ENCODE results near the gene CREB3.

Gene CREB3

DNA sequence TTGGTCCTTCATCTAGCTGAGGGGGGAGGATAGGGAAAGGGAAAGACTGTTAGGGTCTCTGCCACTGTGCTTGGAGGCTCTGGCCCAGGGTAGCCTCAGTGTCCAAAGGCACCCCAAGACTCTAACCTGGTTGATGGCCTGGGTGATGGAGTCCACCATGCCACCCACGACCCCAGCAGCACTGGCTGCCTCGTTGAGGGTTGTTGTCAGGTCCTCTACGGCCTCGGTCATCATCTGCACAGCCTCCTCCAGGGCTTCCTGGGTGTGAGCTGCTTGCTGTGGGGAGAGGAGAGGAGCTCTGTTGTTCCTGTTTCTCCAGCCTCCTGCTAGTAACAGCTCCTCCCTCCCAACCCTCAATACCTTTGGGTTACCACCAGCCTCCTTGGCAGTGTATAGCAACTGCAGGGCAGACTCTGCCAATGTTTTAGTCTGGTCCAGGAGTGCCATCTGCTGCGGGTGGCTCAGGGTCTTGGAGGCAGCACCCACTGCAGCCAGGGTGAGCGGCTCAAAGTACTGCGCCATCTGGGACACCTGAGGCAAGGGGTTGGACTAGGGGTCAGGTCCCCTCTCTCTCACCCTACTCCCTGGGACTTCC lies 26.5 kb upstream of the CREB3 start:
- H2AK5ac ChIP-seq (ENCODE audit: low read length, severe bottlenecking): no peak overlapping the region
- 99% methylated on average over 5 of the region's 7 CpGs for WGBS
- no peak overlapping the region for H3K4ac ChIP-seq (ENCODE audit: low read depth in 1 of 2, low read length in 2 of 2)
- H3K18ac ChIP-seq (ENCODE audit: low read depth in 1 of 2, low read length in 2 of 2): no peak overlapping the region
- peak overlapping the region; percentile 16 for H4K91ac ChIP-seq (ENCODE audit: low read length)
- no peak overlapping the region for H4K8ac ChIP-seq (ENCODE audit: low read length)
- H3K4me1 ChIP-seq (ENCODE audit: control insufficient read depth, insufficient read depth, low read depth, low read length): no peaks in the 10 kb centered on the region
- H2BK5ac ChIP-seq (ENCODE audit: low read depth, low read length, poor library complexity, severe bottlenecking): no peak overlapping the region
- peaks cover 76 to 94% of the 10 kb centered on the region in 2 experiments for H3K36me3 ChIP-seq (ENCODE audit: control insufficient read depth in 1 of 2, insufficient read depth in 2 of 2, low read depth in 1 of 2, low read length in 2 of 2)
- H2BK12ac ChIP-seq (ENCODE audit: low read length in 2 of 2): no peak overlapping the region
- H3K27ac ChIP-seq (ENCODE audit: low read length, poor library complexity, severe bottlenecking): no peak overlapping the region
- no peak for DNase-seq
- H2BK120ac ChIP-seq (ENCODE audit: low read depth, low read length): no peak overlapping the region
- no peaks in the 10 kb centered on the region for H3K27me3 ChIP-seq (ENCODE audit: control insufficient read depth in 1 of 2, insufficient read depth in 1 of 2, low read length in 2 of 2)
- H3K4me2 ChIP-seq (ENCODE audit: low read length, poor library complexity, severe bottlenecking): no peak overlapping the region
- no peaks in the 10 kb centered on the region for H3K9me3 ChIP-seq (ENCODE audit: control insufficient read depth, low read length)
- no peak overlapping the region for H3K14ac ChIP-seq (ENCODE audit: low read length in 2 of 2)
- peaks cover 45% of the 10 kb centered on the region for H3K79me1 ChIP-seq (replicated peaks; ENCODE audit: low read length, poor library complexity, severe bottlenecking)
- H2BK15ac ChIP-seq (ENCODE audit: low read depth, poor library complexity, severe bottlenecking): no peak overlapping the region
- no peak overlapping the region for H3K23ac ChIP-seq (ENCODE audit: low read length in 2 of 2)
- no peak overlapping the region for H3K4me3 ChIP-seq (ENCODE audit: insufficient read depth in 1 of 2, low read depth in 1 of 2, low read length in 2 of 2)
- H3K9ac ChIP-seq (ENCODE audit: low read length): no peak overlapping the region
- H2AFZ ChIP-seq (ENCODE audit: low read depth, low read length): no peak overlapping the region

GRCh38 chr9:35706951-35707350 lies 25.5 kb upstream of the CREB3 start:
- Histone ChIP-seq H2BK12ac (ENCODE audit: low read length in 2 of 2) (no peak overlapping the region), H4K91ac (ENCODE audit: low read length) (no peak overlapping the region), H3K4me3 (ENCODE audit: insufficient read depth in 1 of 2, low read depth in 1 of 2, low read length in 2 of 2) (no peak overlapping the region), H2AK5ac (ENCODE audit: low read length, severe bottlenecking) (no peak overlapping the region), H2BK15ac (ENCODE audit: low read depth, poor library complexity, severe bottlenecking) (no peak overlapping the region), H3K36me3 (ENCODE audit: control insufficient read depth in 1 of 2, insufficient read depth in 2 of 2, low read depth in 1 of 2, low read length in 2 of 2) (peaks cover 81 to 94% of the 10 kb centered on the region in 2 experiments), H3K4ac (ENCODE audit: low read depth in 1 of 2, low read length in 2 of 2) (no peak overlapping the region), H3K4me2 (ENCODE audit: low read length, poor library complexity, severe bottlenecking) (no peak overlapping the region), H2BK5ac (ENCODE audit: low read depth, low read length, poor library complexity, severe bottlenecking) (no peak overlapping the region), H2BK120ac (ENCODE audit: low read depth, low read length) (no peak overlapping the region), H4K8ac (ENCODE audit: low read length) (no peak overlapping the region), H3K4me1 (ENCODE audit: control insufficient read depth, insufficient read depth, low read depth, low read length) (no peaks in the 10 kb centered on the region), H3K27me3 (ENCODE audit: control insufficient read depth in 1 of 2, insufficient read depth in 1 of 2, low read length in 2 of 2) (no peaks in the 10 kb centered on the region), H3K18ac (ENCODE audit: low read depth in 1 of 2, low read length in 2 of 2) (no peak overlapping the region), H3K14ac (ENCODE audit: low read length in 2 of 2) (no peak overlapping the region), H2AFZ (ENCODE audit: low read depth, low read length) (no peak overlapping the region), H3K79me1 (replicated peaks; ENCODE audit: low read length, poor library complexity, severe bottlenecking) (peaks cover 54% of the 10 kb centered on the region), H3K9ac (ENCODE audit: low read length) (no peak overlapping the region), H3K9me3 (ENCODE audit: control insufficient read depth, low read length) (no peaks in the 10 kb centered on the region), H3K23ac (ENCODE audit: low read length in 2 of 2) (no peak overlapping the region), H3K27ac (ENCODE audit: low read length, poor library complexity, severe bottlenecking) (no peak overlapping the region)
- WGBS: 96% methylated on average over 10 of the region's 10 CpGs
- no peak for DNase-seq

GRCh38 chr9:35708146-35708545 lies 24.3 kb upstream of the CREB3 start:
- Histone ChIP-seq H2BK15ac (ENCODE audit: low read depth, poor library complexity, severe bottlenecking) (no peak overlapping the region), H3K9ac (ENCODE audit: low read length) (no peak overlapping the region)

DNA sequence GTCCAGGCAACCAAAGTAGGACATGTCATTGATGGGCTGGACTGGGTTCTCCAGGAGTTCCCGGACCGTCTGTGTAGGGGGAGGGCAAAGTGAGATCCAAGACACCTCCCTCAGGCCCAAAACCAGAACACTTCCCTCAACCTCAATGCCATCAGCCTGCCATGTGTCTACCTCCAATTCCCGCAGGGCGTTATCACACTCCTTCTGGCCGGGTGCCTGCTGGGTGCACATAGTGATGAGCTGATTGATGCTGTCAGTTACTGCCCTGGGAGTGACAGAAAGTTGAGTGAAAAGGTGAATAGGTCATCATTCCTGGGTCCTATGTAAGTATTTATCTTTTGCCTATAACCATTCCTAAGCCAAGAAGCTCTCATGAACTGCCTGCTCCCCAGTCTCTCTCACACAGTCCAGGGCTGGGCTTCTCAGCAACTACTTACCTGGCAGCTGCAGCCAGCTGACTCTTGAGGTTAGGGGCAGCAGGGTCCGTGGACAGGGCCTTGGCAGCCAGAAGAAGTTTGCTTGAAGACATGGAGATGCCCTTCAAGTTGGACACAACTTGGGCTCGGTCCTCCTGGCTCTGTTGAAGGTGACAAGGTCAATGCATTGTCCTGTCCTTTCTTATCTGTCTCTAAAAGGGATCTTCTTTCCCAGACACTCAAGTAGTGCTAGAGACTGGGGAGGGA lies 21.5 kb upstream of the CREB3 start:
- Histone ChIP-seq H3K4me2 (ENCODE audit: low read length, poor library complexity, severe bottlenecking) (no peak overlapping the region), H3K4me3 (ENCODE audit: insufficient read depth in 1 of 2, low read depth in 1 of 2, low read length in 2 of 2) (no peak overlapping the region), H2BK120ac (ENCODE audit: low read depth, low read length) (no peak overlapping the region), H3K9ac (ENCODE audit: low read length) (no peak overlapping the region), H3K23ac (ENCODE audit: low read length in 2 of 2) (no peak overlapping the region), H2BK15ac (ENCODE audit: low read depth, poor library complexity, severe bottlenecking) (no peak overlapping the region), H2BK12ac (ENCODE audit: low read length in 2 of 2) (no peak overlapping the region), H2AFZ (ENCODE audit: low read depth, low read length) (no peak overlapping the region), H3K9me3 (ENCODE audit: control insufficient read depth, low read length) (no peaks in the 10 kb centered on the region), H3K4me1 (ENCODE audit: control insufficient read depth, insufficient read depth, low read depth, low read length) (peaks cover 4% of the 10 kb centered on the region), H3K36me3 (ENCODE audit: control insufficient read depth in 1 of 2, insufficient read depth in 2 of 2, low read depth in 1 of 2, low read length in 2 of 2) (peaks cover 76 to 94% of the 10 kb centered on the region in 2 experiments), H3K27me3 (ENCODE audit: control insufficient read depth in 1 of 2, insufficient read depth in 1 of 2, low read length in 2 of 2) (no peaks in the 10 kb centered on the region), H4K8ac (ENCODE audit: low read length) (no peak overlapping the region), H2AK5ac (ENCODE audit: low read length, severe bottlenecking) (no peak overlapping the region), H4K91ac (ENCODE audit: low read length) (no peak overlapping the region), H2BK5ac (ENCODE audit: low read depth, low read length, poor library complexity, severe bottlenecking) (no peak overlapping the region), H3K27ac (ENCODE audit: low read length, poor library complexity, severe bottlenecking) (no peak overlapping the region), H3K4ac (ENCODE audit: low read depth in 1 of 2, low read length in 2 of 2) (no peak overlapping the region), H3K79me1 (replicated peaks; ENCODE audit: low read length, poor library complexity, severe bottlenecking) (peaks cover 56% of the 10 kb centered on the region), H3K18ac (ENCODE audit: low read depth in 1 of 2, low read length in 2 of 2) (no peak overlapping the region), H3K14ac (ENCODE audit: low read length in 2 of 2) (no peak overlapping the region)
- no peak for DNase-seq
- 95% methylated on average over 7 of the region's 7 CpGs for WGBS

More at GRCh38 chr9:35708146-35708545, 24.3 kb upstream of the CREB3 start:
- no peak overlapping the region for H2AFZ ChIP-seq (ENCODE audit: low read depth, low read length)
- no peak overlapping the region for H3K14ac ChIP-seq (ENCODE audit: low read length in 2 of 2)
- H4K91ac ChIP-seq (ENCODE audit: low read length): no peak overlapping the region
- H2BK5ac ChIP-seq (ENCODE audit: low read depth, low read length, poor library complexity, severe bottlenecking): no peak overlapping the region
- no peak overlapping the region for H2AK5ac ChIP-seq (ENCODE audit: low read length, severe bottlenecking)
- no peak overlapping the region for H3K18ac ChIP-seq (ENCODE audit: low read depth in 1 of 2, low read length in 2 of 2)
- H3K4me2 ChIP-seq (ENCODE audit: low read length, poor library complexity, severe bottlenecking): no peak overlapping the region
- no peak overlapping the region for H3K4me3 ChIP-seq (ENCODE audit: insufficient read depth in 1 of 2, low read depth in 1 of 2, low read length in 2 of 2)
- H3K27me3 ChIP-seq (ENCODE audit: control insufficient read depth in 1 of 2, insufficient read depth in 1 of 2, low read length in 2 of 2): no peaks in the 10 kb centered on the region
- WGBS: 98% methylated on average over 4 of the region's 4 CpGs
- H3K36me3 ChIP-seq (ENCODE audit: control insufficient read depth in 1 of 2, insufficient read depth in 2 of 2, low read depth in 1 of 2, low read length in 2 of 2): peaks cover 83 to 94% of the 10 kb centered on the region in 2 experiments
- H3K9me3 ChIP-seq (ENCODE audit: control insufficient read depth, low read length): no peaks in the 10 kb centered on the region
- H3K23ac ChIP-seq (ENCODE audit: low read length in 2 of 2): no peak overlapping the region
- H3K79me1 ChIP-seq (replicated peaks; ENCODE audit: low read length, poor library complexity, severe bottlenecking): peaks cover 61% of the 10 kb centered on the region
- H2BK120ac ChIP-seq (ENCODE audit: low read depth, low read length): no peak overlapping the region
- no peaks in the 10 kb centered on the region for H3K4me1 ChIP-seq (ENCODE audit: control insufficient read depth, insufficient read depth, low read depth, low read length)
- no peak overlapping the region for H2BK12ac ChIP-seq (ENCODE audit: low read length in 2 of 2)
- H4K8ac ChIP-seq (ENCODE audit: low read length): no peak overlapping the region
- DNase-seq: no peak
- H3K4ac ChIP-seq (ENCODE audit: low read depth in 1 of 2, low read length in 2 of 2): no peak overlapping the region
- H3K27ac ChIP-seq (ENCODE audit: low read length, poor library complexity, severe bottlenecking): no peak overlapping the region
